ENCODE results near the gene DZANK1.

DNA sequence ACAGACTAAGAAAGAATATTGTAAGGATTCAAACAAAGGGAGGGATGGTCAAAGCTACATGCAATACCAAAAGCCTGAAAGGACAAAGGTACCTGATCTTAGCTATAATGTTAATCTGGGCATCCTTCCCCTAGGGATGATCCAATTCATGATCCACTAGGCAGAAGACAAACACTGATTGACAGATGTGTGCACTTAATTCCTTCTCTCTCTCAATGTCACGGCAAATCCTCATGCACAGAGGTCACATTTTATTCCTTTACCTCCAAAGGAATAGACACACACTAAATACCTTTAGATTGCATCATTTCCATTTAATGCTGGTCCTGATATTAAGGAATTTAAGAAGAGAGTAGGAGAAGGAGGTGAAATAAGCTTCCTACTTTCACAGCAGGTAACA is 105.2 kb downstream of the DZANK1 start:
- TF ChIP-seq YY1 (IDR thresholded peaks at IDR 0.05; ENCODE audit: insufficient read depth, insufficient read length) (no peak), ZNF274 (IDR thresholded peaks at IDR 0.05; ENCODE audit: low read depth, low read length) (no peak)
